ENCODE measurements around the gene PCYT2.

- TF ChIP-seq CTCF (IDR thresholded peaks at IDR 0.05) (no peak), POLR2A (IDR thresholded peaks at IDR 0.05) (no peak)
Measured at GRCh38 chr17:81933178-81933699, 22.0 kb upstream of the PCYT2 start.
